Measurements from ENCODE around the gene ACOXL.

The ACOXL gene

GRCh38 chr2:110755491-110756078 lies 23.2 kb downstream of the ACOXL start:
- peak; percentile 36 for DNase-seq (ENCODE audit: low spot score)

- no peak for DNase-seq (ENCODE audit: low spot score)
Observed at GRCh38 chr2:110759411-110759810, 27.0 kb downstream of the ACOXL start.

DNA sequence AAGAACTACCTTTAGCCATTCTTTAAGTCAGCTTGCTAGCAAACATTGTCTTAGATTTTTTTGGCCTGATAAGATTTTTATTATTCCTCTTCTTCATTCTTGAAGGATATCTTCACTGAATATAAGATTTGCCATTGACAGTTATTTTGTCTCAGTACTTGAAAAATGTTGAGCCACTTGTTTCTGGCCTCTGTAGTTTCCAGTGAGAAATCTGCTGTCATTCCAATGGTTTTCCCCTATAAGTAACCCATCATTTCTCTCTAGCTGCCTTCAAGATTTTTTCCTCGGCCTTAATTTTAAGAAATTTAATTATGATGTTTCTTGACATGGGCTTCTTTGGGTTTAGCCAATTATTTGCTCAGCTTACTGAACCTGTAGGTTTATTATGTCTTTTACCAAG lies 32.6 kb downstream of the ACOXL start:
- no peak for DNase-seq (ENCODE audit: low spot score)

GRCh38 chr2:110766291-110766690 lies 33.9 kb downstream of the ACOXL start:
- DNase-seq (ENCODE audit: low spot score): no peak

DNA sequence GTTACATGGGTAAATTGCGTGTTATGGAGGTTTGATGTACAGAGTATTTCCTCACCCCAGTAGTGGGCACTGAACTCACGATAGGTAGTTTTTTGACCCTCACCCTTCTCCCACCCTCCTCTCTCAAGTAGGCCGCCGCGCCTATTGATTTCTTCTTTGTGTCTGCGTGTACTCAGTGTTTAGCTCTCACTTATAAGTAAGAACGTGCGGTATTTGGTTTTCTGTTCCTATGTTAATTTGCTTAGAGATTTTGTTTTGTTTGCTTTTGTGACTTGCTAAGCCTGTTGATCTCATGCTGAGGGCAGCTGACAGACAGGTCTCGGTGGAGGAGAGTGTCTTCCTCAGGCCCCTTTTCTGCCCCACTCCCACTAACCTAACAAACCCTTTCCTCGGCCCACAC lies 36.2 kb downstream of the ACOXL start:
- DNase-seq (ENCODE audit: low spot score): no peak

DNA sequence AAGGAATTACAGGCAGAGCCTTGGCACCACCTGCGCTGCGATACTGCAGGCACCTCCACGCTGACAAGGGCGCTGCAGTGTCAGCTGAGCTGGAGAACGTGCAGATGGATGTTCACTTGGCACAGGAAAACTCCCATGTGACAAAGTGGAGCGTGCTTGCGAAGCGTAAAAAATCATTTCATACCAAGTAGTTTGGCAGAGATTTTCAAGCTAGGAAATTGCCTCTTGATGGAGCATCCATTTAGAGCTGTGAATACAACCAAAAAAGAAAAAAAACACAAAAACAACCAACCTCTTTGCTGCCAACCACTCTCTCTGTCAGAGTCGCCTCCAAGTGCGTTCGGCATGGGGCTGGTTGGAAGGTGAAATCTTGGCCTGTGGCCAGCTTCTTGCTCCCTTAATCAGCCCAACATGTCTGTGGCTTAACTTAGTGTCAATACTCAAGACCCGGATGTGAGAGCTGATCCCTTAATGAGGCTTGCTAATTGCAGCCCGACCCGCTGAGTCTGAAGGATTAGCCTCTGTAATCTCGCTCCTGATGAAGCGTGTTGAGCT lies 38.1 kb downstream of the ACOXL start:
- DNase-seq (ENCODE audit: low spot score): no peak

DNA sequence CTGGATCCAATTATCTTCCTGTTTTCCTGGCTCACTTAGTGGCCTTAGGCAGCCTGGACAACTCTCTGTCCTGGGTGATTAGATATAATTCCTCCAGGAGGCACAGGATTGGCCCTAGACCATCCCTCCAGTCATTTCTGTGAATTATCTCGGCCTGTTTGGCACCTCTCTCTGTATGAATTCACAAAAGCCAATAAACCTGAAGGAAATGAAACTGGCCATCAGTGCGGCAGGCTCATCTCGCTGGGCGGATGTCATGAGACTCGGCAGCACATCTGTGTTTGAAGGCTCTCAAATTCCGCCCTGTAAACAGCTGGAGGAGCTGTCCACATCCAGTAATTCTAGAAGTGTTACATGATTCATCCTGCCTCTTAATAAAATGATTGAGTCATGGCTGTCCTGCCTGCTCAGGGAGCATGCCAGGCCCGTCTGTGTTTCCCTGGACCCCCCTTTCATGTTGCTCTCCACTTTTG lies 38.6 kb downstream of the ACOXL start:
- DNase-seq (ENCODE audit: low spot score): peak; percentile 53

DNA sequence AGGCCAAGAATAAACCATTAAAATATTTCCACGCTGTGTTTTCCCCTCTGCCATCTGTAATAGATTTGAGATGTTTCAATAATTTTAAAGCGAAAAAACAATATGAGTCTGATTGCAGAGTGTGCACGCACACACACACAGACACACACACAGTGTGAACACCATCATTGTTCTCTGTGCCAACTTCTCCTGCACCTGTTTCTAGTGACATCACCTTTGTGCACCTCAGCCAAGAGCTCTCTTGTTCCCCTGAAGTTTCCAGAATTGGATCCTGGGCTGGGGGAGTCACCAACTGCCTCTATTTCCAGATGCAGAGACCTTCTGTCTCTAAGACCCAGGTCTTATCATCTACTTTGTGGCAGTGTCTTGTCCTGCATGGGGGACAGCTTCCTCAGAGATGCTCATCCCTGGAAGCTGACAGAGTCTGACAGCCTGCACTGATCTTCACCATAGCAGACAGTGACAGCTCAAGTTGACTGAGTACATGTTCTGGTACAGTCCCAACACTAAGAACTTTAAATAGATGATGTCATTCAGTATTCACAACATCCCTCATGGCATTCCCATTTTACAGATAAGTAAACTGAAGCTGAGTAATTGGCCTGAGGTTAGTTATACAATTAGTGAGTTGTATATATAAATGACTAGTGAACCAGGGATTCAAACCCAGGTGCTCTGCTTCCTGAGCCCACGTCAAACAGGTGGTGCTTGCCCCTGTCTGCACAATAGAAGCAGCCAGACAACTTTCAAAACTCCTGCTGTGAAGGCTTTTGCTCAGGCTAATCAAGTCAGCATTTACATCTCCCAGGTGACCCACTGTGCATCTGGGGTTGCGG lies 39.4 kb downstream of the ACOXL start:
- DNase-seq (ENCODE audit: low spot score): no peak

- no peak for DNase-seq (ENCODE audit: low spot score)
Observed at GRCh38 chr2:110772383-110772755, 40.0 kb downstream of the ACOXL start.

GRCh38 chr2:110773401-110773921 lies 41.1 kb downstream of the ACOXL start:
- DNase-seq (ENCODE audit: low spot score): no peak

DNA sequence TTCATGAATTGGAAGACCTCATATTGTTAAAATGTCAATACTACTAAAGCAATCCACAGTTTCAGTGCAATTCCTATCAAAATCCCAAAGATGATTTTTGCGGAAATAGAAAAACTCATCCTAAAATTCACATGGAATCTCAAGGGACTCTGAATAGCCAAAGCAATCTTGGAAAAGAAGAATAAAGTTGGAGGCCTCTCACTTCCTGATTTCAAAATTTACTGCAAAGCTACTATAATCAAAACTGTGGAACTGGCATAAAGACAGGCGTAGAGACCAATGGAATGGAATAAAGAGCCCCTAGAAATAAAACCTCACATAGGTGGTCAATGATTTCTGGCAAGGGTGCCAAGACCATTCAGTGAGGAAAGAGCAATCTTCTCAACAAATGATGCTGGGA lies 42.3 kb downstream of the ACOXL start:
- no peak for DNase-seq (ENCODE audit: low spot score)

- DNase-seq (ENCODE audit: low spot score): no peak
Observed at GRCh38 chr2:110777531-110778311, 45.3 kb downstream of the ACOXL start.

GRCh38 chr2:110780461-110780860 lies 48.1 kb downstream of the ACOXL start:
- no peak for DNase-seq (ENCODE audit: low spot score)

DNA sequence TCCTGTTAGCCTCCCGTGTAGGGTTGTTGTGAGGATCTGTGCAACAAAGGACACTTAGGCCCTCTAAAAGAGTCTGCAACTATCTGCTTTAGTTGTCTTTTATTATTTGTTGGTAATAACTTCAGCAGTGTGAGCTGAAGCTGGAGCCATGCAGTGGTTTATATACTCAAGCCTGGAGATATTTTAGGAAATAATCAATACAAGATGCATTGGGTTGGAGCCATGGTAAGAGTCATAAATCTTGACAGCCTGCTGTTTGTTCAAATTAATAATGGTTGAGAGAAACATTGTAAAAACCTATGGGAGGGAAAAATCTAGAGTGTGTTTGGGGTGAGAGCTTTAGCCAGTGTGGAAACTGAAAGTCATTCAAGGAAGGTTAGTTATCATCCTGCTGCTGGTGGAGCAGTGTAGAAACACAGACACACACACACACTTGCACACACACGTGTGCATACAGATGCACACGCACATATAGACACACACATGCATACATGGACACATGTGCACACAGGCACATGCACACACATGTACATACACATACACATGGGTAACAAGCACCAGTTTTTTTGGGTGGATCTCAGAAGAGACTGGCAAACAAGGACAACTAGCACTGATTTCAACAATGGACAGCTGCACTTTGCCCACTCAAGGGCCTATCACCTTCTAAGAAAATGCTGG lies 51.0 kb downstream of the ACOXL start:
- DNase-seq (ENCODE audit: low spot score): no peak

GRCh38 chr2:110784047-110784631 lies 51.8 kb downstream of the ACOXL start:
- no peak for DNase-seq (ENCODE audit: low spot score)

DNA sequence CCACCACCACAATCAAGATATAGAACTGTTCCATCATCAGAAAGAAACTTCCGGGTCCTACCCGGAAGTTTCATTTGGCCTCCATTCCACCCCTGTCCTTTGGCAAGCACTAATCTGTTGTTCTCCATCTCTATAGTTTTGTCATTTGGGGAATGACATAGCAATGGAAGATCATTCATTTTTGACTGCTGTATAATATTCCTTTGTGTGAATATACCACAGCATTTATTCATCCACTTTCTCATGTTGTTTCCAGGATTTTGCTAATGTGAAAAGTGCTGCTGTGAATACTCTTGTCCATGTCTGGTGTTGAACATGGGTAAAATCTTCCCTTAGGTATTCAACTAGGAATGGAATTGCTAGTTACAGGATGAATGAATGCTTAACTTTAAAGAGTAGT lies 53.1 kb downstream of the ACOXL start:
- no peak for DNase-seq (ENCODE audit: low spot score)

DNA sequence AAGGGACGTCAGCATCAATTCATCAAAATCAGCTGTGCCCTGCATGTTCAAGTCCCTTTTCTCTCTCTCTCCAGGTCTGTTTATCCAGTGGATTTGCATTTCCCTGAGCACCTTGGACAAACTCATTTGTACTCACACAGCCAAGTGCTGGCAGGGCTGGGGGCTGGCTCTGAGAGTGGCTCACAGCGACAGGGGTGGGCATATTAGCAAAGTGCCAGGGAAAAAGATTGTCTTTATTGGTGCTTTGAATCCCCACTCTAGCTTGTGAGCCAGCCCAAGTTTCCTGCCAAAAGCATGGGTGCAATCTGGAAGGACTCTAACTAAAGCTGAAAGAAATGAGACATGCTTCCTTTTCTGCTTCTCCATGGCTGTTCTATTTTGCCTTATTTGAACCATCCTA lies 56.6 kb downstream of the ACOXL start:
- DNase-seq (ENCODE audit: low spot score): no peak

DNA sequence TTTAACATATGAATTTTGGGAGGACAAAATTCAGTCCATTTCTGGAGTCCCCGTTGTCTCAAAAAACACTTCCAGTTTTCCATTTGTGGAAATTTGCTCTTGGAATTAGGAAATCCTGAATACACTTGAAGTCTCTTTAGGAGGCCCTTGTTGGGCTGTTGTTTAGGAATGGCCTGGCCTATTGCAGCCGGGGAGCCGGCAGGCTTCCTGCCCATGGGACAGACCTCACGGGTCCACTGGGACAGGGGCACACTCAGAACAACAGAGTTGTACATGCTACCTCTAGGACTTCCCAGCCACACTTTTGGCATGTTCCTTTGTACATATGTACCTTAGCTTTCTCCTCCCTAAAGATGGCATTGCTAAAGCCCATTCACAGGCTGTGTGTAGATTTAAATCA lies 57.3 kb downstream of the ACOXL start:
- no peak for DNase-seq (ENCODE audit: low spot score)

- DNase-seq (ENCODE audit: low spot score): no peak
Observed at GRCh38 chr2:110790907-110791306, 58.5 kb downstream of the ACOXL start.

GRCh38 chr2:110791435-110791834 lies 59.1 kb downstream of the ACOXL start:
- DNase-seq (ENCODE audit: low spot score): no peak

DNA sequence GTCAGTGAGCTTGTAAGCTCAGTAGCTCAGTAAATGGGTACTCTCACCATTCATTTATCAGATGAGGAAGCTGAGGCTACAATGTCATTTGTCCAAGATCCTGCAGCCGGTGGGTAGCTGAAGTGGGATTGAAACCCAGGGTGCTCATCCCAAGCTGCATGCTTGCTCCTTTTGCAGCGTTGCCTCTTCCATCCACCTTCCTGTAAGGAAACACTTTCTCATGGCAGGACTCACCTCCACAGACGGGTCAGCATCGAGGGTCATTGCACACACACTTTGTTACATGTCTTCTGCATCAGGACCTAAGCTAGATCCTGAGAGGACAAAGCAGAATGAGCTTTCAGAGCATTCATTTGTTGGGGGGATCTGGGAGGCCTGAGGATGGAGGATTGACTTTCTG lies 60.7 kb downstream of the ACOXL start:
- DNase-seq (ENCODE audit: low spot score): no peak
